H1 (cell line): ENCODE data around the gene GOLGA1. TPM values are rescaled to one million over a fixed set of nuclear protein-coding genes. Genes with fewer than 3 reads are reported as not detected.
A peak's percentile ranks its signal among the peaks of the same experiment; 100 is the strongest.

Source experiments
- CTCF ChIA-PET: fragments of 300-600 bp; sonication (Branson Sonifier 250); formaldehyde crosslinking; loops from one replicate; lab custom pipeline; 2021; ENCODE audit not compliant: partially characterized antibody; lab: Charles Lee
- POLR2A ChIA-PET: fragments of 300-600 bp; sonication (Branson Sonifier 250); formaldehyde crosslinking; loops from one replicate; lab custom pipeline; 2021; ENCODE audit warnings: inconsistent platforms; ENCODE audit not compliant: partially characterized antibody; lab: Charles Lee
- DNase-seq, 2 experiments: peaks; one replicate each; pipeline versions ENCODE4 v3.0.0 to v3.0.0-alpha.2; 2010 to 2022; ENCODE audit warnings: low spot score in 2 of 2, low read depth in 1 of 2, mixed read lengths in 1 of 2
- FAIRE-seq: peaks from 2 replicates; lab custom pipeline; 2011; peaks lifted over from hg19 to GRCh38; lab: Jason Lieb, UNC
- H2AFZ ChIP-seq: 2 replicates; pipeline ENCODE4 v1.8.1; 2012; ENCODE audit warnings: low read length, inconsistent platforms
- H2AK5ac ChIP-seq: 2 replicates; pipeline ENCODE4 v1.6.1; 2013; ENCODE audit warnings: low read depth, low read length
- H2BK120ac ChIP-seq: replicated peaks from 2 replicates; pipeline ENCODE3; 2013; ENCODE audit warnings: low read depth, low read length, inconsistent platforms
- H2BK12ac ChIP-seq: 2 replicates; pipeline ENCODE4 v1.6.1; 2013; ENCODE audit warnings: low read depth, low read length
- H2BK15ac ChIP-seq: 2 replicates; pipeline ENCODE4 v1.6.1; 2013; ENCODE audit warnings: low read length
- H2BK20ac ChIP-seq: 2 replicates; pipeline ENCODE4 v1.6.1; 2013; ENCODE audit warnings: low read length
- H2BK5ac ChIP-seq: 2 replicates; pipeline ENCODE4 v1.6.1; 2013; ENCODE audit warnings: low read depth, low read length
- H3K14ac ChIP-seq: 2 replicates; pipeline ENCODE4 v1.6.1; 2013; ENCODE audit warnings: inconsistent platforms; ENCODE audit not compliant: insufficient read length
- H3K18ac ChIP-seq: 2 replicates; pipeline ENCODE4 v1.6.1; 2013; ENCODE audit warnings: low read length; ENCODE audit errors: extremely low read depth
- H3K23ac ChIP-seq: 2 replicates; pipeline ENCODE4 v1.6.1; 2013; ENCODE audit warnings: inconsistent platforms; ENCODE audit not compliant: insufficient read length
- H3K23me2 ChIP-seq: 2 replicates; pipeline ENCODE4 v1.6.1; 2013; ENCODE audit warnings: low read depth, low read length
- H3K27ac ChIP-seq: 2 replicates; pipeline ENCODE4 v1.6.1; 2011; ENCODE audit warnings: low read depth, low read length, inconsistent platforms
- H3K27me3 ChIP-seq, 4 experiments: replicated peaks in 1 of 4; 1 replicate in 1 of 4; 2 replicates in 3 of 4; pipeline versions ENCODE4 v1.6.1 to v1.8.1; 2011 to 2013; ENCODE audit warnings: low read length in 3 of 4, mild to moderate bottlenecking in 3 of 4, inconsistent platforms in 2 of 4, mixed read lengths in 2 of 4, moderate library complexity in 1 of 4; ENCODE audit not compliant: control insufficient read depth in 3 of 4, insufficient read depth in 3 of 4; ENCODE audit errors: extremely low read depth in 1 of 4
- H3K36me3 ChIP-seq, 4 experiments: 2 replicates each; pipeline versions ENCODE4 v1.6.1 to v1.8.1; 2011 to 2013; ENCODE audit warnings: mild to moderate bottlenecking in 4 of 4, low read length in 3 of 4, moderate library complexity in 2 of 4, control low read depth in 1 of 4, inconsistent platforms in 1 of 4; ENCODE audit not compliant: insufficient read depth in 4 of 4, control insufficient read depth in 2 of 4
- H3K4ac ChIP-seq: replicated peaks from 2 replicates; pipeline ENCODE3; 2013; ENCODE audit warnings: low read length, low read depth, mixed read lengths, inconsistent platforms; ENCODE audit not compliant: insufficient read length
- H3K4me1 ChIP-seq, 4 experiments: replicated peaks in 1 of 4; 1 replicate in 1 of 4; 2 replicates in 3 of 4; pipeline versions ENCODE4 v1.6.1 to v1.8.1; 2011 to 2013; ENCODE audit warnings: low read length in 3 of 4, inconsistent platforms in 2 of 4, mixed read lengths in 1 of 4; ENCODE audit not compliant: insufficient read depth in 4 of 4, control insufficient read depth in 3 of 4
- H3K4me2 ChIP-seq, 2 experiments: 2 replicates each; pipeline versions ENCODE4 v1.6.1 to v1.8.1; 2011 to 2013; ENCODE audit warnings: low read depth in 2 of 2, low read length in 2 of 2, control low read depth in 1 of 2, inconsistent platforms in 1 of 2, mild to moderate bottlenecking in 1 of 2; ENCODE audit not compliant: insufficient read depth in 1 of 2
- H3K4me3 ChIP-seq, 4 experiments: fragments of 200-600, 300-600 bp in 1 of 4; sonication (generic), shearing (Covaris generic), sonication (Bioruptor Twin) in 1 of 4; 2 replicates each; pipeline versions ENCODE4 v1.5.1 to v1.8.1; 2011 to 2016; ENCODE audit warnings: low read length in 4 of 4, low read depth in 3 of 4, control low read depth in 2 of 4, inconsistent platforms in 2 of 4, mild to moderate bottlenecking in 2 of 4, mixed read lengths in 1 of 4, moderate library complexity in 1 of 4; ENCODE audit not compliant: insufficient read depth in 2 of 4; ENCODE audit errors: extremely low read depth in 1 of 4
- H3K56ac ChIP-seq: replicated peaks from 2 replicates; pipeline ENCODE3; 2013; ENCODE audit warnings: low read depth, mild to moderate bottlenecking, mixed read lengths, low read length, inconsistent platforms; ENCODE audit not compliant: insufficient read length
- H3K79me1 ChIP-seq: 2 replicates; pipeline ENCODE4 v1.6.1; 2013; ENCODE audit warnings: low read depth, low read length, control low read depth
- H3K79me2 ChIP-seq, 2 experiments: 2 replicates each; pipeline versions ENCODE4 v1.6.1 to v1.8.1; 2012 to 2013; ENCODE audit warnings: low read length in 2 of 2, mild to moderate bottlenecking in 2 of 2, inconsistent platforms in 1 of 2; ENCODE audit not compliant: insufficient read depth in 2 of 2, control insufficient read depth in 1 of 2
- H3K9ac ChIP-seq, 4 experiments: replicated peaks in 1 of 4; 1 replicate in 1 of 4; 2 replicates in 3 of 4; pipeline versions ENCODE4 v1.6.1 to v1.8.1; 2011 to 2013; ENCODE audit warnings: low read depth in 3 of 4, low read length in 3 of 4, control low read depth in 2 of 4, mild to moderate bottlenecking in 2 of 4, moderate library complexity in 2 of 4, inconsistent platforms in 1 of 4; ENCODE audit errors: extremely low read depth in 1 of 4
- H3K9me3 ChIP-seq, 2 experiments: 2 replicates each; pipeline versions ENCODE4 v1.6.1 to v1.8.1; 2012 to 2013; ENCODE audit warnings: mild to moderate bottlenecking in 2 of 2, moderate library complexity in 2 of 2, control low read depth in 1 of 2, inconsistent platforms in 1 of 2, low read depth in 1 of 2, low read length in 1 of 2, mixed read lengths in 1 of 2; ENCODE audit not compliant: insufficient read depth in 2 of 2
- H4K20me1 ChIP-seq, 2 experiments: replicated peaks in 1 of 2; 2 replicates each; pipeline versions ENCODE3 to v1.8.1; 2011 to 2013; ENCODE audit warnings: inconsistent platforms in 2 of 2, low read length in 2 of 2, mild to moderate bottlenecking in 1 of 2; ENCODE audit not compliant: insufficient read depth in 2 of 2, control insufficient read depth in 1 of 2
- H4K5ac ChIP-seq: 2 replicates; pipeline ENCODE4 v1.6.1; 2013; ENCODE audit warnings: low read length, low read depth, mixed read lengths, inconsistent platforms; ENCODE audit not compliant: insufficient read length
- H4K8ac ChIP-seq: 2 replicates; pipeline ENCODE4 v1.8.0; 2013; ENCODE audit warnings: mild to moderate bottlenecking, moderate library complexity, low read length, inconsistent platforms; ENCODE audit not compliant: insufficient read depth; ENCODE audit errors: extremely low read depth
- H4K91ac ChIP-seq: replicated peaks from 2 replicates; pipeline ENCODE3; 2013; ENCODE audit warnings: low read length, mixed read lengths, inconsistent platforms; ENCODE audit not compliant: insufficient read length
- CBX5 ChIP-seq: fragments of 300-800, 300-1000 bp; sonication (generic); IDR thresholded peaks from 2 replicates; pipeline ENCODE4 v1.7.1; 2016; ENCODE audit warnings: antibody characterized with exemption, low read length, low read depth
- CEBPB ChIP-seq: IDR thresholded peaks from 2 replicates; pipeline ENCODE4 v1.6.1; 2012; ENCODE audit warnings: low read depth, low read length
- HDAC2 ChIP-seq, 2 experiments: fragments of 300-600 bp in 1 of 2; sonication (generic) in 1 of 2; IDR thresholded peaks; 2 replicates each; pipeline ENCODE4 v1.6.1; 2011 to 2012; ENCODE audit warnings: low read depth in 2 of 2, low read length in 2 of 2, mild to moderate bottlenecking in 2 of 2, moderate library complexity in 2 of 2, borderline replicate concordance in 1 of 2, inconsistent platforms in 1 of 2
- KDM1A ChIP-seq: fragments of 200-600, 300-600 bp; sonication (generic); IDR thresholded peaks from 2 replicates; pipeline ENCODE4 v1.7.1; 2016; ENCODE audit warnings: mild to moderate bottlenecking, low read length, borderline replicate concordance
- PHF8 ChIP-seq: fragments of 200-600 bp; sonication (generic); conservative IDR thresholded peaks from 2 replicates; pipeline ENCODE4 v1.7.1; 2012; ENCODE audit warnings: low read depth, mild to moderate bottlenecking, inconsistent platforms, low read length, moderate library complexity
- POU5F1 ChIP-seq: IDR thresholded peaks from 2 replicates; pipeline ENCODE4 v1.6.1; 2011; ENCODE audit warnings: low read depth, mild to moderate bottlenecking, low read length, moderate library complexity
- SAP30 ChIP-seq: fragments of 300-600 bp; sonication (generic); IDR thresholded peaks from 2 replicates; pipeline ENCODE4 v1.7.1; 2012; ENCODE audit warnings: low read length, moderate library complexity, mild to moderate bottlenecking, inconsistent platforms; ENCODE audit not compliant: insufficient read depth, insufficient replicate concordance
- SIN3A ChIP-seq, 2 experiments: IDR thresholded peaks in 1 of 2; conservative IDR thresholded peaks in 1 of 2; 2 replicates each; pipeline ENCODE4 v1.6.1; 2011 to 2012; ENCODE audit warnings: low read length in 2 of 2, improper control_type of control experiment in 1 of 2, low read depth in 1 of 2, mild to moderate bottlenecking in 1 of 2
- TAF7 ChIP-seq: optimal IDR thresholded peaks from 2 replicates; pipeline ENCODE3; 2011; ENCODE audit warnings: low read depth, mild to moderate bottlenecking, inconsistent platforms, low read length, moderate library complexity, borderline replicate concordance
- WGBS, 2 experiments: shearing (Covaris generic) in 1 of 2; methylation state at CpG; one replicate each; pipeline versions ENCODE4 v1.1.6 to v1.1.7; 2013 to 2015; ENCODE audit warnings: low lambda C conversion rate in 2 of 2, mixed read lengths in 2 of 2, inconsistent platforms in 1 of 2, low coverage in 1 of 2, missing lambda C conversion rate in 1 of 2; ENCODE audit not compliant: insufficient replicate concordance in 2 of 2, insufficient coverage in 1 of 2, insufficient read length in 1 of 2; ENCODE audit errors: extremely low coverage in 1 of 2, missing lambda C conversion rate in 1 of 2; 5-methylcytosine and 5-hydroxymethylcytosine counted together
- polyA plus RNA-seq, 7 experiments: library from polyadenylated mRNA; depleted of rRNA in 3 of 7; stranded (reverse) in 5 of 7; unstranded in 2 of 7; fragments of >200 nt in 5 of 7; fragments of 200-250 nt in 2 of 7; gene quantifications; 1 replicate in 5 of 7; 2 replicates in 1 of 7; 4 replicates in 1 of 7; pipeline versions ENCODE4 v1.2.1 to v1.2.3, GENCODE V29; 2011 to 2013; ENCODE audit warnings: missing spikeins in 2 of 7, mixed read lengths in 2 of 7
- total RNA-seq: library from RNA; stranded (reverse); fragmentation: NEBNext Ultra II Directional; extraction: Animal tissue kit (Norgen Biotek cat#: 25700); gene quantifications from 2 replicates; pipeline ENCODE4 v1.2.1, GENCODE V29; 2021
- TF ChIP-seq, protein P1 (sequence below): IDR thresholded peaks from 2 replicates; pipeline ENCODE4 v1.6.1; 2011; ENCODE audit warnings: low read depth, mild to moderate bottlenecking, low read length; ENCODE audit not compliant: insufficient read depth

The GOLGA1 gene
- total and polyA plus RNA-seq, 2 of the 8 experiments (the other 6 are each of a cell fraction or from before 2014, with no cell fraction given) = 4.8 to 6.5 TPM

DNA sequence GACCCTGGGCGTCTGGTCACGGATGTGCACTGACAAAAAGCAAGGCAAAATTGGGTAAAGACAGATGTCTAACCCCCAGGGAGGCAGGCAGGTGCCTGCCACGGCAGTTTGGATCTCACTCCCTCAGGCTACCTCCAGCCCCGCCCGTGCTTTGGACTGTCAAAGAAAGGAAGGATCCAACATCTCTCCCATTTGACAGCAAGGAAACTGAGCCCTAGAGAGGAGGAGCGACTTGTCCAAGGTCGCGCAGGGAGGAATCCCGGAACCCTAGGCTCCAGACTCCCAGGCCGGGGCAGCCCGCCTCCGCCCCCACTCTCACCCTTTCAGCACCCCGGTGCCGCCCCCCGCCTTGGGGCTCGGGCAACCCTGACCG, 376 bp downstream of the GOLGA1 start:
- CTCF ChIA-PET = no interaction called here
- no peak for FAIRE-seq
- no peak overlapping the region for H4K91ac ChIP-seq
- TF ChIP-seq PHF8 (peak; percentile 57), TAF7 (peak; percentile 8), KDM1A (peak; percentile 60; the same call in 1 of the 2 replicates), SIN3A (conservative IDR thresholded peaks at IDR 0.05 in 1 of 2, IDR thresholded peaks at IDR 0.05 in 1 of 2; ENCODE audit: low read depth in 1 of 2, low read length in 2 of 2) (peak; percentile 76 to 87; a peak in 3 of 4 replicates), POU5F1 (no peak), HDAC2 (IDR thresholded peaks at IDR 0.05; ENCODE audit: borderline replicate concordance in 1 of 2, low read depth in 2 of 2, low read length in 2 of 2) (peak in 1 of 2 experiments; percentile 36; a peak in 1 of 4 replicates), SAP30 (peak; percentile 79), CBX5 (no peak), CEBPB (no peak)
- TF ChIP-seq, protein P1, sequence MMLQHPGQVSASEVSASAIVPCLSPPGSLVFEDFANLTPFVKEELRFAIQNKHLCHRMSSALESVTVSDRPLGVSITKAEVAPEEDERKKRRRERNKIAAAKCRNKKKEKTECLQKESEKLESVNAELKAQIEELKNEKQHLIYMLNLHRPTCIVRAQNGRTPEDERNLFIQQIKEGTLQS = no peak

More for the DNA sequence above, 376 bp downstream of the GOLGA1 start:
- Histone ChIP-seq H2BK15ac (no peak overlapping the region), H3K4me1 (peaks cover 0 to 2% (median 0%) of the 10 kb centered on the region in 4 experiments; a peak in 2 of 7 replicates), H3K4me3 (peak overlapping the region; percentile 58 to 89 (median 80)), H2AK5ac (no peak overlapping the region), H3K18ac (0 out of 2 replicates have a peak overlapping the region, but pooled peaks have one; percentile 55), H3K14ac (no peak overlapping the region), H4K5ac (no peak overlapping the region), H2AFZ (no peak overlapping the region), H3K27ac (peak overlapping the region; percentile 69; the same call in 1 of the 2 replicates), H2BK120ac (no peak overlapping the region), H2BK12ac (no peak overlapping the region), H4K20me1 (no peaks in the 10 kb centered on the region), H3K79me1 (no peaks in the 10 kb centered on the region), H3K9ac (peak overlapping the region; percentile 42 to 70 (median 56)), H2BK5ac (no peak overlapping the region; the same call in 1 of the 2 replicates), H3K4ac (no peak overlapping the region), H3K27me3 (no peaks in the 10 kb centered on the region; a peak in 1 of 7 replicates), H4K8ac (peak overlapping the region; percentile 68; the same call in 1 of the 2 replicates), H3K79me2 (no peaks in the 10 kb centered on the region), H3K4me2 (peak overlapping the region; percentile 77 to 80), H2BK20ac (no peak overlapping the region), H3K23me2 (0 out of 2 replicates have a peak, but pooled peaks cover 4% of the 10 kb centered on the region), H3K36me3 (peaks cover 0 to 4% (median 0%) of the 10 kb centered on the region in 4 experiments; a peak in 1 of 8 replicates), H3K9me3 (no peaks in the 10 kb centered on the region), H3K23ac (no peak overlapping the region), H3K56ac (no peak overlapping the region)
- DNase-seq = no peak
- POLR2A ChIA-PET = no interaction called here
- 8% methylated on average over 11 of the region's 17 CpGs; no CpG with 5 or more reads in 1 of the 2 experiments for WGBS, 2 experiments
